NCI-H510A (cell line): Measurements from ENCODE around the gene RILPL1.
"Not testable (repeated sequence)": the region's sequence is repeated elsewhere in the genome, so short reads cannot be mapped to it uniquely, and the experiment has no call there.

ENCODE experiments used
- DNase-seq: peaks from one replicate; lab custom pipeline; 2025; lab: John Stamatoyannopoulos, UW

The RILPL1 gene

GRCh38 chr12:123494124-123494851 lies 39.2 kb downstream of the RILPL1 start:
- DNase-seq = no peak

DNA sequence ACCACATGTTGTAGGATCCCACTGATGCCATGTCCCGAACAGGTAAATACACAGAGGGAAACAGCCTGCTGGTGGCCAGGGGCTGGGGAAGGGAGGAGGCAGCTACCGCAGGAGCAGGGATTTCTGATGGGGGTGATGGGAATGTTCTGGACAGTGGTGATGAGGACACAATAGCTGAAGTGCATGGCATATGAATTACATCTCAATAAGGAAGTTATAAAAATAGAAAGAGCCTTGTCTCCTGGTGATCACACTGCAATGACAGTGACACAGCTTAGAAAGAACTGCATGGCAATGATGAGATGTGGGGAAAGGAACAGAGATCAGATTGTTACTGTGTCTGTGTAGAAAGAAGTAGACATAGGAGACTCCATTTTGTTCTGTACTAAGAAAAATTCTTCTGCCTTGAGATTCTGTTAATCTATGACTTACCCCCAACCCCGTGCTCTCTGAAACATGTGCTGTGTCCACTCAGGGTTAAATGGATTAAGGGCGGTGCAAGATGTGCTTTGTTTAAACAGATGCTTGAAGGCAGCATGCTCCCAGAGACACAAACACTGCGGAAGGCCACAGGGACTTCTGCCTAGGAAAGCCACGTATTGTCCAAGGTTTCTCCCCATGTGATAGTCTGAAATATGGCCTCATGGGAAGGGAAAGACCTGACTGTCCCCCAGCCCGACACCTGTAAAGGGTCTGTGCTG lies 41.0 kb downstream of the RILPL1 start:
- DNase-seq = not testable (repeated sequence)

DNA sequence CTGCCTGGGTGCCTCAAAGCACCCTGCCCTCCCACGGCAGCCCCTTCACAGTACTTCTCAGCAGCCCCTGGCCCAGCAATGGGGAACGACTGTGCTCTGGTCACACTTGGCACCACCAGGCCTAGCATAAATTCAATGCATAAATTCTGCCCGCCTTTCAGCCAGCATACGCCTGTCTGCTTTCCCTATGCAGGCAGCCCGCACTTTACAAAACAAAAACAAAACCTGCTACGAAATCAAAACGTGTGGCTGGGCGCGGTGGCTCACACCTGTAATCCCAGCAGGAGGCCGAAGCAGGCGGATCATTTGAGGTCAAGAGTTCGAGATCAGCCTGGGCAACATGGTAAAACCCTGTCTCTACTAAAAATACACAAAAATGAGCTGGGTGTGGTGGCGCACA lies 42.0 kb downstream of the RILPL1 start:
- DNase-seq = no peak

GRCh38 chr12:123491056-123491455 lies 42.5 kb downstream of the RILPL1 start:
- DNase-seq = no peak

- no peak for DNase-seq
Measured at GRCh38 chr12:123490089-123490488, 43.4 kb downstream of the RILPL1 start.

DNA sequence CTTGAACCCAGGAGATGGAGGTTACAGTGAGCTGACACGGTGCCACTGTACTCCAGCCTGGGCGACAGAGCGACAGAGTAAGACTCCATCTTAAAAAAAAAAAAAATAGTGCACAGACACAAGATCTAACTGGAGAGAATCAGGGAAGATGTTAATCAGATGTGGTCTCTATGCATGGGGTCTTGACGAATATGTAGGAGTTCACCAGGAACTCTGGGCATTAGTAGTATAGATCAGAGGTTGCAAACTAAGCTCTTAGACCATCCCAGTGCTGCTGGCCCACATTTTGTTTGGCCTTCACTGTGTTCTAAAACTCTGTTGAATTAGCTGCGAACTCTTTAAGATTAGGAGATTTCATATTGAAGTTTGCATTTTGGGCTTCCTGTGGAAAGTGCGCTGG lies 43.9 kb downstream of the RILPL1 start:
- DNase-seq = no peak

DNA sequence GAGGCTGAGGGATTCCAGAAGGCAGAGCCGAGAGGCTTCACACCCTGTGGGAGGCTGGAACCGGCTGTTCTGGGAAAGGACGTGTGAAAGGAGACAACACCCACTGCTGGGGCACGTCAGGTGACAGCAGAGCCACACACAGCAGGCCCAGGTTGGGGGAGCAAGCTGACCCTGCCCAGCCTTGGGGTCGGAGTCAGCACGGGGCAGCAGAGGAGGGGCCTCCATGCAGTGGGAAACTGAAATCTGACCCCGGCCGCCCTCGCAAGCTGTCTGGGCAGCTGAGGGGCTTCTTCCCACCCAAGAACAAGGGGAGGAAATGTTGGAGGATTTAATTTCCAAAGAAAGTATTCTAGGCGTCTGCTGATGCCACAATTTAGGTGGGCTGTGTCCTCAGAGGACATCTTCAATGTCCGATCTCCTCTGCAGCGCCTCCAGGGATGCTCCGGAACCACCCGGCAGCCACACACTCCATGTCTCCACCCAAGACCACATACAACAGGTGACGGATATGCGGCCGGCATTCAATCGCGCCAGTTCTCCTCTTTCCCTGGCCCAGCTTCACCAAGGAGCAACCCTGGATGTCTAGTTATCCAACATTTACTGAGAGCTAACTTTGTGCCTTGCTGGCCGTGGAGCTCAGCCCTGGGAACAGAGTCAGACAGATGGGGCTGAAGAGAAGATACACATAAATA lies 44.8 kb downstream of the RILPL1 start:
- DNase-seq = no peak

GRCh38 chr12:123487428-123487827 lies 46.1 kb downstream of the RILPL1 start:
- no peak for DNase-seq

DNA sequence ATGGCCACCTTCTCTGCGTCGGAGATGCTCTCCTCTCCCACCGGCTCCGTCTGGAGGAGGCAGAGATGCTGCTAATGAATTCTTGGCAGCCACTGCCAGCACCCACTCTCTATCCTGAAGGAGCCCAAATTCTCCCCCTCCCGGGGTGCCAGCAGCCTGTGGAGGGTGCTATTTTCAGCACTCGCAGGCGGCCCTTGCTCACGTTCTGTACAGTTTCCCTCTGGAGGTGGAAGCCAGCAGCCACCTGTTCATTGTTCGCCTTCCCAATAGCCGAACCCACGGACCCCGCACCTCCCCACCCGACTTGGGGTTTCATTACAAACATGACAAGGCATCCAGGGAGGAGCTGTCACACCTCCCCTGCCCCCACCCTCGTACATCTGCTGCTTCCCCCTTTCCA lies 47.8 kb downstream of the RILPL1 start:
- DNase-seq = no peak

DNA sequence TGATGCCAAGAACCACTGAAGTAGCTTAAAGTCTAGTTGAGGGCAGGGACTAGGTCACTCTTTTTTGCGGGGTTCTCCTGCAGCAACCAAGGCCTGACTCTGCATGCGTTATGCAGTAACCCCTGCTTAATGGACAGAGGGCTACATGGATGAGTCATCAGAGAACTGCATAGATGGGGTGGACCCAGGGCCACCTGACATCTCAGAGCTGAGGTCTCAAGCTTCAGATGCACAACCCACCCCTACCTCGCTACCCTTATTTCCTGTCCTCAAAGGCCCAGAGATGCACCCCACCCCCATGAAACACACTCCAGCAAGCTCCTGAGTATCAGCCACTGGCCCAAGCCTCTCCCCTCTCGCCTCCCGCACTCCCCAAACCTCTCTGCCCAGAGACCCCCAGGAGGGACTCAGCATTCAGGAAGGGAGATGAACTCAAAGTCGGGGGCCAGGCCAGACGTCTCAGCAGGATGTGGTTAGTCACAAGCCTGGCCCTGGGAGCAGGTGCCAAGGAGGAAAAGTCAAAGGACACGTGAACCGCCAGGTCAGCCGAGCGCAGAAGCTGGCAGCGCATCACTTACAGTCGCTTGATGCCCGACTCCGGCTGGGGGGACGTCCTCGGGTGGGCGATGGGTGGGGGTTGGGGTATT lies 49.8 kb downstream of the RILPL1 start:
- DNase-seq = no peak

DNA sequence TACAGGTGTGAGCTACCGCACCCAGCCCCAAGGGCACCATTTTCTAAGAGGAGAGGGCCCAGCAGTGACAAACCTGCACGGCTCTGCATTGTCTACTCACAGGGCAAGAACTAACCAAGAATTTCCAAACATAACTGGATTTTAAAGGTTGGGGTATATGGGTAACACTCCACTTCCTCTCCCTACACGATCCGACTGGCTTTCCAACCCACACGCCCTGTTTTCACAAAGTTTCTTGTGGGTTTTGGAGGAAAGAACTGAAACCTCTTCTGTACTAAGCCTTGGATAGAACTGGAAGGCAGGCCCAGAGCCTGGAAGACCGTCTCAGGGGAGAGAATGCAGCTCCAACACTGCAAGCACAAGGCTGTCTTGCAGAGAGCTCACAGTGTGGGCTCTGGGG lies 50.6 kb downstream of the RILPL1 start:
- no peak for DNase-seq

DNA sequence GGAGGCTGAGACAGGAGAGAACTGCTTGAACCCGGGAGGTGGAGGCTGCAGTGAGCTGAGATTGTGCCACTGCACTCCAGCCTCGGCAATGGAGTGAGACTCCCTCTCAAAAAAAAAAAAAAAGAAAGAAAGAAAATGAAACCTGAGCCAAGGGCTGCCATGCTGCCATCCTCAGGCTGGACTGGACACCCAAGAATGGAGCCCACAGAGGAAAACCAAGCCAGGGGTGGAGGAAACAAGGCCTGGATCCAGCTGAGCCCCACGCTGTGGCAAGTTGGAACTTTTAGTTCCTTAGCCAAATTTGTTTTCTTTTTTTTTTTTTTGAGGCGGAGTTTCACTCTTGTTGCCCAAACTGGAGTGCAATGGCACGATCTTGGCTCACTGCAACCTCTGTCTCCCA lies 52.3 kb downstream of the RILPL1 start:
- DNase-seq = not testable (repeated sequence)

DNA sequence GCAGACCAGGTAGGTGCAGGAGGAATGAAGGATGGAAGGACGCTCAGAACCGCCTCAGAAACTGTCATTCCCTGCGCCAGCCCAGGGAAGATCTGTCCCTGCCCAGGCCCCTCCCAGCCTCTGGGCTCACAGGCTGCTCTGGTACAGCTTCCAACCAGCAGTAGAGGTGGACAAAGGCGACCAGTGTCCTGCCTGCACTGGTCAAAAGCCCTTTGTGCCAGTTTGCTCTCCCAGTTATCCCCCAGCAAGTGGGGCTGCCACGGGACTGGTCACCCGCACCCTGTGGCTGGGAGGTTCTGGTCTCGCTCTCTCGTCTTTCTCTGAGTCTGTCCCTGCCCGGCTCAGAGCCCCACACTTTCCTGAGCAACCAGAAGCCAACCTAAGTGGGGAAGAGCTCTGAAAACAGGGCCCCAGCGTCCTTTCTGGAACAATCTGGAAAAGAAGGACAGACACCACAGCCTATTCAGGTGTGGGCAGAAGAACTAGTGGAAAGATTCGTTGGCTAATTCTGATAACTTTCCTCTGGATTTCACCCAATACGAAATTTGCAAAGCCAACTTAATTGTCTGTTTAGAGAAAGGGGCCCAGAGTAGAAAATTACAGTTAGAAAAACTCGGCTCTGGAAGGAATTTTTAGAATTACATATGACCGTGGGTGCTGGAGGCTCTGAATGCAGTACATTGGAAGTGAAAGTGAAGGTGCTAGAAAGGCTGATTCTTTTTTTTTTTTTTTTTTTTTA lies 53.9 kb downstream of the RILPL1 start:
- DNase-seq = no peak

DNA sequence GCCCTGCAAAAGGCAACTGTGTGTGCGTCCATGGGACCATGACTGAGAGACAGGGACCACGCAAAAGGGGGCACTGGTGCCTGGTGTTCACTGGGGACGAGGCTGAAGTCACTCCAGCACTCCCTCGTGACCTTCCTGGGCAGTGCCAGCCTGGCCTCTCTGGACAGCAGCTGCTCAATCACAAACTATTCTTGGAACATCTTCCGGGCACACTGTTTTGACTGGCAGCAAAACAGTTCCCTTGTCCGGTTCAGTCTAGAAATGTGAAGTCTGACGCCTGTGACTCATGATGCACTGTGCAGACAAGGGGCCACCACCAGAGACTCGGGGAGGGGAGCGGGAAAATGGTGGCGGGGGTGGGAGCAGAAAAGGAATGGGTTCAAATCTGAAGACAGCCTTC lies 54.8 kb downstream of the RILPL1 start:
- DNase-seq = no peak

DNA sequence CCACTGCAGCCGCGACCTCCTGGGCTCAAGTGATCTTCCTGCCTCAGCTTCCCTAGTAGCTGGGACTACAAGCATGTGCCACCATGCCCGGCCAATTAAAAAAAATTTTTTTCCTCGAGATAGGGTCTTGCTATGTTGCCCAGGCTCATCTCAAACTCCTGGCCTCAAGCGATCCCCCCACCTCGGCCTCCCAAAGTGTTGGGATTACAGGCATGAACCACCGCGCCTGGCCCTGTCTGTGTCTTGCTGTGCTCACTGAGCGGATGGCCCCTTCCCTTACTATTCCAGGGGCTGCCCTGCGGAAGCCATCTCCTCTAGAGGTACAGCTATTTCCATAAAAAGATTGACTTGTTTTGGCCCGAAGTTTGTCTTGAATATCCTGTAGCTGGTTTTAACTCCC lies 55.5 kb downstream of the RILPL1 start:
- DNase-seq = no peak

DNA sequence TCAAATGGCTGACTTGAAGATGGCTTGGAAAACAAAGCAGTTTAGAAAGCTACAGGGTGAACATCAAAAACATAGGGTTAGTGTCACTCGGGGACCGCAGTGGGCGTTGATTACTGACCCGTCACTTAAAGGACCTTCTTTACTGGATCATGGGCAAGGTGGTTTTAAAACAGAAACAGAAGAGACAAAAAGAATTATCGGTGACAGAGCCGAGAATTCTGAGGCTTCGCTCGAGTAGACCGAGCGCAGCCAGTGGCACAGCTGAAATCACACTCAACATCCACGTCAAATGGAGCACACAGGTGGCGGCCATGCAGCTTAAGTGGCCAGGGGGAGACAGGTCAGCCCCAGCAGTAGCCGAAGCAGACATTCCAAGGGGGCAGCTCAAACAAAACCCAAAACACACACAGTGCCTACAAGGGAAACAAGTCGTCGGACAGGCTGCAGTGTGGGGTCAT lies 58.2 kb downstream of the RILPL1 start:
- no peak for DNase-seq

GRCh38 chr12:123474485-123475245 lies 58.9 kb downstream of the RILPL1 start:
- DNase-seq = no peak

- DNase-seq = no peak
Measured at GRCh38 chr12:123472438-123472849, 61.1 kb downstream of the RILPL1 start.

DNA sequence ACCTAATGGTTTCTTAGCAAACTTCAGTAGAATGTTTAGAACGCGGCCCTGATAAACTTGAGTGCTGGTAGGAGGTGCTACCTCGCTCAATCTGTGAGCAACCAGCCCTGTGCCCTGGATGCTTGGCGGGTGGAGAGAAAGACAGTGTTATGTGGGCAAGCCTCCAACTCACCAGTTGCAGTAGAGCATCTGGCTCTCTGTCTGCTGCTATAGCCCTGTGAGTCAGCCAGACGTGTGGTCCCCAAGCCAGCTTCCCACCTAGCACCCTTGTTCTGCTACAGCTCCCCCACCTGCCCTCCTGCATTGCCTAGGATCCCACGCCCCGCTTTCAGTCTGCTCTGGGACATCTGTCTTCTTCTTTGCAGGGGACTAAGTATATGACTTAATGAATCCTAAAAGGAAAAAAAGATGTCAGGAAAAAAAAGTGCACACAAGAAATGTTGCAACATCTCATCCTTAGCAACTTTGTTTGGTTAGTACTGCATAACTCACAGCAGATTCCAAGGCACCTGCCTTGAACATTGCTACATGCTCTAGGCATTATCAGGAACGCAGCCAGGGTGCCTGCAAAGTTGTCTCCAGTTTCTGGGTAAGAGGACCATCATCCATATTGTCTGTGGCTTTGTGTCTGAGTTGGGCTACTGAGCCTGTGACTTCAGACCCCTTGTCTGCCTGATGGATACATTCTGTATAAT lies 62.0 kb downstream of the RILPL1 start:
- DNase-seq = no peak

GRCh38 chr12:123469978-123470377 lies 63.5 kb downstream of the RILPL1 start:
- DNase-seq = no peak
